Stimulated activated CD4-positive, alpha-beta T cell treated with anti-CD3 and anti-CD28 coated beads, Interleukin-2, amount 100 ng/mL, for 24 hours (primary cell): ENCODE measurements around the gene MAVS.
"Not testable (repeated sequence)": the region's sequence is repeated elsewhere in the genome, so short reads cannot be mapped to it uniquely, and the experiment has no call there.

ENCODE experiments used
- DNase-seq, 2 donors: peaks; one replicate each; pipeline ENCODE4 v3.0.0-alpha.2; 2020

MAVS gene

GRCh38 chr20:3857405-3857804 is 10.8 kb downstream of the MAVS start:
- no peak for DNase-seq

- DNase-seq, result no peak
Measured at GRCh38 chr20:3858689-3859088, 12.1 kb downstream of the MAVS start.

DNA sequence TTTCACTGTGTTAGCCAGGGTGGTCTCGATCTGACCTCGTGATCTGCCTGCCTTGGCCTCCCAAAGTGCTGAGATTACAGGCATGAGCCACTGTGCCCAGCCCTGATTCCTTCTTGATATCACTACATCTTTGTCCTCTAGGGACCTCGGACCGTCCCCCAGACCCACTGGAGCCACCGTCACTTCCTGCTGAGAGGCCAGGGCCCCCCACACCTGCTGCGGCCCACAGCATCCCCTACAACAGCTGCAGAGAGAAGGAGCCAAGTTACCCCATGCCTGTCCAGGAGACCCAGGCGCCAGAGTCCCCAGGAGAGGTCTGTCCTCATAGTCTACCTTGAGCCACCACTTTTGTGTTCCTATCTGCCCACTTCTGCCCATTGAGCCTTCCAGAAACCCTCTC is 14.6 kb downstream of the MAVS start:
- DNase-seq, result no peak

DNA sequence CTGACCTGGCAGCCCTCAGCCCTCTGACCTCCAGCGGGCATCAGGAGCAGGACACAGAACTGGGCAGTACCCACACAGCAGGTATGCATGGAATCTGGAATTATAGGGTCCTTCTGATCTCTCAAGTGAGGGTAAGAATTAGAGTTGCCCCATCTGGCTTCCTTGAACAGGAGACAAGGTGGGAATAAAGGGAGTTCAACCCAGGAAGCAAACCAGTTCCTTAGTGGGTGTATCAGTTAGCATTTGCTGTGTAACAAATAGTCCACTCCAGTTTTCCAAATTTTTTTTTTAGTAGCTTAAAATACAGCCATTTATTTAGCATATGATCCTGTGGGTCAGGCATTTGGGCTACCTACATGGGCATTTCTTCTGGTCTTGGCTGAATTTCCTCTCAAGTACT is 15.7 kb downstream of the MAVS start:
- DNase-seq, result no peak

GRCh38 chr20:3863317-3863716 is 16.7 kb downstream of the MAVS start:
- no peak for DNase-seq

DNA sequence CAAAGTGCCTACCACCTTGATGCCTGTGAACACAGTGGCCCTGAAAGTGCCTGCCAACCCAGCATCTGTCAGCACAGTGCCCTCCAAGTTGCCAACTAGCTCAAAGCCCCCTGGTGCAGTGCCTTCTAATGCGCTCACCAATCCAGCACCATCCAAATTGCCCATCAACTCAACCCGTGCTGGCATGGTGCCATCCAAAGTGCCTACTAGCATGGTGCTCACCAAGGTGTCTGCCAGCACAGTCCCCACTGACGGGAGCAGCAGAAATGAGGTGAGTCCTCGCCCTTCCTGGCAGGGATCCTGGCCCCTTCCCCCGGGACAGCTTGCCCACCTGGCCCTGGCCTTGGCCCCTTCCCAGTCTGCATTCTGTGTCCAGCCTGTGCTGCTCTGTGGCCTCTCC is 17.9 kb downstream of the MAVS start:
- no peak for DNase-seq

GRCh38 chr20:3865152-3865886 is 18.7 kb downstream of the MAVS start:
- DNase-seq, result no peak

GRCh38 chr20:3865887-3866407 is 19.3 kb downstream of the MAVS start:
- no peak for DNase-seq

GRCh38 chr20:3866464-3866863 is 19.8 kb downstream of the MAVS start:
- no peak for DNase-seq

- no peak for DNase-seq
Measured at GRCh38 chr20:3867802-3868201, 21.2 kb downstream of the MAVS start.

DNA sequence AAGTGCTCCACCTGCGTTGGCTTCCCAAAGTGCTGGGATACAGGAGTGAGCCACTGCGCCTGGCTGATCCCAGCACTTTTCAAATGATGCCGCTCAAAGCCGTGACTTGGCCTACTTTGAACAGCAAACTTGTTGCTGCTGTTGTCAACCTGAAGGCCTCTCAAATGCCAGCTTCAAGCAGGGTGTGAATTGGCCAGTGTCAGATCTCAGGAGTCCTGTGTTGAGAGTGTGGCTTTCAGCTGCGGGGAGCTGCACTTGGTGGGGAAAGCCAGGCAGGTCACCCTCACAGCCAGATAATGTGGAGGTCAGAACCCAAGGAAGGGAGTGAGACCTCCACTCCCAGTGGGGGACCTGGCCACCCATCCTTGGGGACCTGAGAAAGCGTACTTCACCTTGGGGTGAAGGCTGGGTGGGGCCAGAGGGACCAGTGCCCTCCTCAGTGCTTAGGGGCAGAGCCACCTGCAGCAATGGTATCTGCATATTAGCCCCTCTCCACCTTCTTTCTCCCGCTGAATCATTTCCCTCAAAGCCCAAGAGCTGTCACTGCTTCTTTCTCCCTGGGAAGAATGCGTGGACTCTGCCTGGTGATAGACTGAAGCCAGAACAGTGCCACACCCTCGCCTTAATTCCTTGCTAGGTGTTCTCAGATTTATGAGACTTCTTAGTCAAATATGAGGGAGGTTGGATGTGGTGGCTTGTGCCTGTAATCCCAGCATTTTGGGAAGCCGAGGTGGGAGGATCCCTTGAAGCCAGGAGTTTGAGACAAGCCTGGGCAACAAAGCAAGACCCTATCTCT is 23.4 kb downstream of the MAVS start:
- DNase-seq, result no peak

DNA sequence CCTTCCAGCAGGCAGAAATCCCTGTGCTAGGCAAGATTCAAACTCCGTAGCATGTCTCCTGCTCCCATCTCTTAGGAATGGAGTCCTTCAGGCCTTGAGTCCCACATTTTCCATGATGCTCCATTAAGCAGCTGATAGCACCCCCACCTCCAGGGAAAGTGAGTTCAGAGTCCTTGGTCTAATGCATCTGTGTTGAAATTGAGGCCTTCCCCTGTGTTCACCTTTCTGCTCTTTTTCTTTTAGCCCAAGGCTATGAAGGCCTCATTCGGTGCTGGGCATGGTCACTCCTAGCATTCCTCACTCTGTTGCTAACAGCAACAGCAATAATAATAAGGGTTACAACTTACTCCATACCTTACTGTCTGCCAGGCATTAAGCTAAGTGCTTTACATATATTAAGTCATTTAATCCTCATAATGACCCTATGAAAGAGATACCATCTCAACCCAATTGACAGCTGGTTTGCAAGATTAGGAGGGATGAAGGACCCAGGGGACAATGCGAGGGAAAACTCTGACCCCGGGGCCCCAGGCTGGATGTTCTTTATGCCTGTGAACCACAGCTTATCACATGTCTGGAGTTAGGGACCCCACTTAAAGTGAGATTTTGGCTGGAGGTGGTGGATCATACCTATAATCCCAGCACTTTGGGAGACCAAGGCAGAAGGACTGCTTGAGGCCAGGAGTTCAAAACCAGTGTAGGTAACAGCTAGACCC is 25.1 kb downstream of the MAVS start:
- DNase-seq, result no peak

GRCh38 chr20:3873507-3873906 is 26.9 kb downstream of the MAVS start:
- no peak for DNase-seq

- DNase-seq, result no peak
Measured at GRCh38 chr20:3874194-3874844, 27.7 kb downstream of the MAVS start.

DNA sequence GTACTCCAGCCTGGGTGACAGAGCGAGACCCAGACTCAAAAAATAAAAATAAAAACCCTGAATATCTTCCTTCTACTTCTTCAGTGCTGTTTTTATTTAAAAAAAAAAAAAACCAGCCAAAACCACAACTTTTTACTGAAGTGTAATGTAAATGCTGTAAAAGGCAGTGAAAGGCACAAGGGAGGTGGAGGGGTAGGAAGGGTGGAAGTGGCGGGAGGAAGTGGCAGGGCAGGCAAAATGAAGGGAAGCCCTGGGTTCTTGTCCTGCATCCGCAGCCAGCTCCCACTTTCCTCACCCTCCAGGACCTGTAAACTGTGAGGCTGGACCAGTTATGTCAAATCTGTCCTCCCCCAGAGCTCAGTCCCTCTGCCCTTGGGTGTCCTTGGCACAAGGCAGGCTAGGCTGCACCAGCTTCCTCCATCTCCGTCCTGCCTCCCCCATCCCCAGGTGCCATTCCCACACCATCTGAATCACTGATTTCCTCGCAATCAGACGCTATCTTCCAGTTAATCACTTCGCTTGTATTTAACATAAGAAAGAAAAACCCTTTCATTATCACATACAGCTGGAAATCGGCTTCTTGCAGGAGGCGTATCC is 28.8 kb downstream of the MAVS start:
- DNase-seq, result no peak

GRCh38 chr20:3876000-3876399 is 29.4 kb downstream of the MAVS start:
- no peak for DNase-seq

DNA sequence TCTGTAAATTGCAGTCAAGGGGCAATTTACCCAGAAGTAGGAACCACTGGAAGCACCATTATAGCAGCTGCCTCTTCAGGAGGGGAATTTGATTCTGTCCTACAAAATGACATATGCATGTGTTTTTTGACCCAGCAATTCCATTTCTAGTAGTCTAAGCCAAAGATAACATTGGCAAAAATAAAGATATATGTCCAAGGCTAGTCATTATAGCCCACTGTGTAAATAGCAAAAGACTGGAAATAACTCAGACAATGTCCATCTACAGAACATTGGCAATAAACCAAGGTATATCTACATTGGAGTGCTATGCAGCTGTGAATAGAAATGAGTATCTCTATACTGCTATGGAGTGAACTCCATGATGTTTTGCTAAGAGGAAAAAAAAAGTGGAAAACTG is 30.0 kb downstream of the MAVS start:
- DNase-seq, result no peak

- not testable (repeated sequence) for DNase-seq
Measured at GRCh38 chr20:3878921-3879274, 32.3 kb downstream of the MAVS start.

GRCh38 chr20:3885715-3886114 is 39.1 kb downstream of the MAVS start:
- DNase-seq, result no peak

DNA sequence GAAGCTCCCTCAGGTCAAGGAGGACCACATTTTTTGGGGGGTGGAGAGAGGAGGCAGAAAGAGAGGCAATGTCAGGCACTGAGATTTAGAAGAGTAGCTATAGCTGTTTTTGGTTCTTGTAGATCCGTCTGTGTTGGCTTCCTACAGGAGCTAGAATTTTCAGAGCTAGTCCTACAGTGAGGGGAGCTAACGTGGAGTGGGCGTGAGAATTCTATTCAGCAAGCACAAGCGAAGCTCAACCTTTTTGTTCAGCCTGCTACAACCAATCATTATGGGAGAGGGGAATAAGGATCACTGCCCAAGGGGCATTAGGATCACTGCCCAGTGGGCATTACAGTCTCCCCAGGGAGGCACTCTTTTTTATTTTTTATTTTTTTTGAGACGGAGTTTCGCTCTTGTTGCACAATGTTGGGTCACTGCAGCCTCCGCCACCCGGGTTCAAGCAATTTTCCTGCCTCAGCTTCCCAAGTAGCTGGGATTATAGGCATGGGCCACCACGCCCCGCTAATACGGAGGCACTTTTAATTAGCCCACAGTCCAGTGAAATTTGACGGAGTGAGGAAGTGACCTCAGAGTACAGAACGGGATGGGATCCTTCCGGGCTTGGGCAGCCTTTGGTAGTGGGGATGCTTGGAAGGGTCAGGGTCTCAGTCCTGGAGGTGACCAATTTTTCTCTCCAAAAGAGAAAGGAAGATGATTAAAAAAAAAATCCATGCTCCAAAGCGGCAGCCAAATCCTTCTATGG is 41.4 kb downstream of the MAVS start:
- no peak for DNase-seq

DNA sequence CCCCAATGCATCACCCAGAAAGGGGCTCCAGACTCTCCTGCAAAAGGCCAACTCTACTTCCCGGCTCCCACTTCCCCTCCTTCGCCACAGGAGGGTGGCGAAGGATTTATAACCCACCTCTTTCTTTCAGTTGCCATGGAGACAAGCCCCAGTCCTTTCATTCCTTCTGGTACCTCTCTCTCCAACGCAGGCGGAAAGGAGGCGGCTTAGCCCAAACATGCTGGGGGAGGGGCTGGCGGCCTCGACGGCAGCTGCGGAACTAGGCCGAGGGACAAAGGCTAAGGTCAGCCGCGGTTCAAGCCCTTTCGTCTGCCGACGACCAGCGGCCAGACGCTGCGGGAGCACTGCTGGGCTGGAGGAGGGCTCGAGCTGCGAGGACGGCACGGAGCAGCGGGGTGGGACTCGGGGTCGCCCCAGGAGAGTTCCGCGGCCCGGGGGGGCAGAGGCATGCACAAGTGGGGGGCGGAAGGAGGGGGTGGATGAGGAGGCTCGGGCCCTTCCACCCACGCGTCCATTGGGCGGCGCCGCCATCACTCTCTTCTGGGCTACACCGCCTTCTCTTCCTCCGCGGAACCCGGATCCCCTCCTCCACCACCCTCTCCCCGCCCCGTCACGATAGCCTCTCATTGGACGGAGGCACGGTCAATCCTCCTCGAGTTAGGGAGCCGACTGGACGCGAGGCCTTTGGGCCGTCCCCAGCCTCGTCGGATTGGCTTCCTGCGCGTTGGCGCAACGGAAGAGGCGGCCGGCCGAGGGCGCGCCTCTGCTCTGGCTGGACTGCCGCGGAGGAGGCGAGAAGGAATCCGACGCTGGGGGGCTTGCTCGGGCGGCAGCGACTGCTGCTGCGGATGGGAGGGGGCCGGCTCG is 42.2 kb downstream of the MAVS start, which contains the start of gene PANK2:
TSS of gene PANK2 (plus strand) at position 766 of the 867 bp plus-strand sequence.
- DNase-seq, result peak; percentile 96 to 97
